Hematopoietic multipotent progenitor cell treated with erythropoietin and hydrocortisone succinate and interleukin-3 and kit ligand, for 8 days (in vitro differentiated cells): ENCODE measurements around the gene PTGES3.
A peak's percentile ranks its signal among the peaks of the same experiment; 100 is the strongest.

Experiments
- DNase-seq: peaks from one replicate; pipeline ENCODE4 v3.0.0-alpha.2; 2015

Gene PTGES3

GRCh38 chr12:56622535-56622934 is 65.5 kb downstream of the PTGES3 start:
- DNase-seq = no peak

GRCh38 chr12:56616925-56617324 is 71.2 kb downstream of the PTGES3 start:
- peak; percentile 54 for DNase-seq

GRCh38 chr12:56616244-56616643 is 71.8 kb downstream of the PTGES3 start:
- DNase-seq = no peak

- DNase-seq = no peak
Measured at GRCh38 chr12:56614627-56615026, 73.5 kb downstream of the PTGES3 start.
